HCT116 (cell line): ENCODE measurements around the gene MBD3. TPM values are rescaled to one million over a fixed set of nuclear protein-coding genes. Genes with fewer than 3 reads are reported as not detected.
"Not testable (repeated sequence)": the region's sequence is repeated elsewhere in the genome, so short reads cannot be mapped to it uniquely, and the experiment has no call there.

Experiments used
- ATAC-seq: fragments of 200-7000 bp; cut with Tn5 transposase; 2 replicates; pipeline ENCODE4 v1.9.1; 2020; ENCODE audit warnings: mild to moderate bottlenecking, moderate library complexity
- Bru-seq: library from RNA; stranded (reverse); fragments of 400-500 nt; gene quantifications from one replicate; lab custom pipeline; 2021; lab: Mats Ljungman, UMichigan
- BruChase-seq, 2 experiments: library from RNA; stranded (reverse); fragments of 400-500 nt; gene quantifications; one replicate each; lab custom pipeline; 2021; lab: Mats Ljungman, UMichigan
- BruUV-seq: library from RNA; stranded (reverse); fragments of 400-500 nt; replicated peaks from 2 replicates; lab custom pipeline; 2021; lab: Mats Ljungman, UMichigan
- CTCF ChIA-PET: fragments of 300-600 bp; sonication (Branson Sonifier 250); formaldehyde crosslinking; loops from one replicate; lab custom pipeline; 2021; ENCODE audit warnings: antibody characterized with exemption; lab: Charles Lee
- POLR2A ChIA-PET: fragments of 300-600, 350-600 bp; sonication (Branson Sonifier 250); formaldehyde crosslinking; loops from one replicate; lab custom pipeline; 2021; ENCODE audit warnings: antibody characterized with exemption; lab: Charles Lee
- RAD21 ChIA-PET, 2 experiments: fragments of 300-600 bp; sonication (Branson Sonifier 250); formaldehyde crosslinking; loops; one replicate each; lab custom pipeline; 2023; ENCODE audit warnings: low total read pairs in 2 of 2; ENCODE audit not compliant: uncharacterized antibody in 2 of 2, unreplicated experiment in 2 of 2, low non-redundant PET in 1 of 2; lab: Charles Lee
- DNase-seq: peaks from one replicate; pipeline ENCODE4 v3.0.0-alpha.2; 2010; ENCODE audit warnings: low read depth, low spot score
- H2AFZ ChIP-seq: fragments of 200-600 bp; shearing (Covaris generic), sonication (generic); 2 replicates; pipeline ENCODE4 v1.6.1; 2017; ENCODE audit warnings: low read depth, mixed run types, mixed read lengths, antibody characterized with exemption, low read length; ENCODE audit not compliant: poor library complexity, severe bottlenecking
- H3K27ac ChIP-seq: 2 replicates; pipeline ENCODE4 v1.5.1; 2012; ENCODE audit warnings: low read depth, low read length
- H3K27me3 ChIP-seq: fragments of 200-600 bp; sonication (generic); 2 replicates; pipeline ENCODE4 v1.6.1; 2016; ENCODE audit warnings: mixed run types, low read length, mixed read lengths; ENCODE audit not compliant: insufficient read depth
- H3K36me3 ChIP-seq, 2 experiments: fragments of 200-500 bp in 1 of 2; fragments of 200-600 bp in 1 of 2; sonication (Bioruptor generic) in 1 of 2; sonication (generic) in 1 of 2; 2 replicates each; pipeline versions ENCODE4 v1.5.1 to v1.6.1; 2014 to 2016; ENCODE audit warnings: low read length in 2 of 2, inconsistent platforms in 1 of 2, mixed read lengths in 1 of 2, mixed run types in 1 of 2; ENCODE audit not compliant: insufficient read depth in 2 of 2, control insufficient read depth in 1 of 2
- H3K4me1 ChIP-seq, 2 experiments: fragments of 200-600 bp in 1 of 2; sonication (generic) in 1 of 2; 2 replicates each; pipeline versions ENCODE4 v1.5.1 to v1.6.1; 2012 to 2017; ENCODE audit warnings: low read length in 2 of 2, inconsistent platforms in 1 of 2, mild to moderate bottlenecking in 1 of 2, mixed read lengths in 1 of 2, mixed run types in 1 of 2, moderate library complexity in 1 of 2; ENCODE audit not compliant: insufficient read depth in 2 of 2, control insufficient read depth in 1 of 2
- H3K4me2 ChIP-seq: fragments of 200-600 bp; sonication (generic); 2 replicates; pipeline ENCODE4 v1.6.1; 2017; ENCODE audit warnings: mixed run types, low read length, mixed read lengths
- H3K4me3 ChIP-seq, 2 experiments: fragments of 200-600 bp in 1 of 2; sonication (generic) in 1 of 2; replicated peaks in 1 of 2; 2 replicates each; pipeline ENCODE4 v1.5.1; 2011 to 2016; ENCODE audit warnings: low read length in 2 of 2, control low read depth in 1 of 2, low read depth in 1 of 2, mild to moderate bottlenecking in 1 of 2, mixed read lengths in 1 of 2, mixed run types in 1 of 2
- H3K79me2 ChIP-seq: fragments of 200-600 bp; sonication (generic); 2 replicates; pipeline ENCODE4 v1.6.1; 2017; ENCODE audit warnings: mild to moderate bottlenecking, mixed run types, low read length, moderate library complexity, mixed read lengths; ENCODE audit not compliant: insufficient read depth
- H3K9ac ChIP-seq: fragments of 200-600 bp; sonication (generic); 2 replicates; pipeline ENCODE4 v1.6.1; 2016; ENCODE audit warnings: low read length, mixed read lengths
- H3K9me2 ChIP-seq: fragments of 200-600 bp; sonication (generic), shearing (Covaris generic); 2 replicates; pipeline ENCODE4 v1.6.1; 2017; ENCODE audit warnings: mixed run types, mild to moderate bottlenecking, moderate library complexity; ENCODE audit not compliant: insufficient read depth
- H3K9me3 ChIP-seq, 2 experiments: fragments of 200-500 bp in 1 of 2; fragments of 200-600 bp in 1 of 2; sonication (Bioruptor generic) in 1 of 2; sonication (generic) in 1 of 2; 2 replicates each; pipeline ENCODE4 v1.6.1; 2014 to 2017; ENCODE audit warnings: low read length in 2 of 2, mixed read lengths in 2 of 2, inconsistent platforms in 1 of 2, low read depth in 1 of 2, mild to moderate bottlenecking in 1 of 2, mixed run types in 1 of 2, moderate library complexity in 1 of 2; ENCODE audit not compliant: control insufficient read depth in 1 of 2, insufficient read depth in 1 of 2
- H4K20me1 ChIP-seq: fragments of 200-600 bp; sonication (generic), shearing (Covaris generic); 2 replicates; pipeline ENCODE4 v1.6.1; 2017; ENCODE audit warnings: mixed run types, mild to moderate bottlenecking, moderate library complexity; ENCODE audit not compliant: insufficient read depth
- CEBPB ChIP-seq: IDR thresholded peaks from 2 replicates; pipeline ENCODE4 v1.6.1; 2012; ENCODE audit warnings: low read depth
- EZH2 ChIP-seq: fragments of 200-600 bp; sonication (generic); IDR thresholded peaks from 2 replicates; pipeline ENCODE4 v1.6.1; 2017; ENCODE audit warnings: antibody characterized with exemption, mixed run types
- POLR2A ChIP-seq: IDR thresholded peaks from 2 replicates; pipeline ENCODE4 v1.7.0; 2011; ENCODE audit warnings: borderline replicate concordance; ENCODE audit not compliant: insufficient read depth, insufficient read length; ENCODE audit errors: extremely low read depth
- POLR2AphosphoS5 ChIP-seq: IDR thresholded peaks from 2 replicates; pipeline ENCODE4 v1.6.1; 2011; ENCODE audit warnings: mild to moderate bottlenecking, low read depth, low read length, moderate library complexity
- TCF7L2 ChIP-seq: IDR thresholded peaks from 2 replicates; pipeline ENCODE4 v1.7.0; 2011; ENCODE audit warnings: borderline replicate concordance, inconsistent platforms; ENCODE audit not compliant: insufficient read depth, insufficient read length; ENCODE audit errors: extremely low read depth
- ZNF274 ChIP-seq: fragments of 200-500 bp; sonication (Bioruptor generic); IDR thresholded peaks from 2 replicates; pipeline ENCODE4 v1.6.1; 2014; ENCODE audit warnings: mild to moderate bottlenecking, low read depth, low read length, inconsistent platforms
- intact Hi-C: fragments of 100-400 bp; cut with micrococcal nuclease; formaldehyde crosslinking; loops from 2 replicates; pipeline ENCODE4 v1.10.0; 2022
- long read RNA-seq: library from polyadenylated mRNA; unstranded; transcript quantifications from one replicate; pipeline ENCODE4 v2.0.0, GENCODE V29; 2021; ENCODE audit not compliant: unreplicated experiment
- polyA plus RNA-seq: library from polyadenylated mRNA; unstranded; fragments of >200 nt; gene quantifications from 2 replicates; pipeline ENCODE4 v1.2.1, GENCODE V29; 2012; ENCODE audit warnings: missing spikeins
- total RNA-seq: library from RNA; stranded (reverse); gene quantifications from one replicate; pipeline ENCODE4 v1.2.1, GENCODE V29; 2021; ENCODE audit not compliant: unreplicated experiment
- TF ChIP-seq, protein P1 (sequence below): IDR thresholded peaks from 2 replicates; pipeline ENCODE4 v1.6.1; 2011; ENCODE audit warnings: mild to moderate bottlenecking, low read length, moderate library complexity; ENCODE audit not compliant: insufficient replicate concordance; ENCODE audit errors: extremely low read depth

MBD3 gene, protein sequence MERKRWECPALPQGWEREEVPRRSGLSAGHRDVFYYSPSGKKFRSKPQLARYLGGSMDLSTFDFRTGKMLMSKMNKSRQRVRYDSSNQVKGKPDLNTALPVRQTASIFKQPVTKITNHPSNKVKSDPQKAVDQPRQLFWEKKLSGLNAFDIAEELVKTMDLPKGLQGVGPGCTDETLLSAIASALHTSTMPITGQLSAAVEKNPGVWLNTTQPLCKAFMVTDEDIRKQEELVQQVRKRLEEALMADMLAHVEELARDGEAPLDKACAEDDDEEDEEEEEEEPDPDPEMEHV
- total RNA-seq (85.7 TPM), Bru-seq, nascent RNA (percentile 58 among the genes with signal in this experiment), BruChase-seq, experiment 1, labeled RNA remaining after a 6-hour chase (percentile 90 among the genes with signal in this experiment), BruChase-seq, experiment 2, labeled RNA remaining after a 2-hour chase (percentile 81 among the genes with signal in this experiment)
- polyA plus RNA-seq: 47.8 and 52.2 TPM in 2 replicates
- long read RNA-seq, full-length matches to known transcripts: 137 of 205 reads
- long read RNA-seq, partial matches to known transcripts: 37 of 205 reads
- long read RNA-seq, other reads (novel, unspliced or antisense): 31 of 205 reads

DNA sequence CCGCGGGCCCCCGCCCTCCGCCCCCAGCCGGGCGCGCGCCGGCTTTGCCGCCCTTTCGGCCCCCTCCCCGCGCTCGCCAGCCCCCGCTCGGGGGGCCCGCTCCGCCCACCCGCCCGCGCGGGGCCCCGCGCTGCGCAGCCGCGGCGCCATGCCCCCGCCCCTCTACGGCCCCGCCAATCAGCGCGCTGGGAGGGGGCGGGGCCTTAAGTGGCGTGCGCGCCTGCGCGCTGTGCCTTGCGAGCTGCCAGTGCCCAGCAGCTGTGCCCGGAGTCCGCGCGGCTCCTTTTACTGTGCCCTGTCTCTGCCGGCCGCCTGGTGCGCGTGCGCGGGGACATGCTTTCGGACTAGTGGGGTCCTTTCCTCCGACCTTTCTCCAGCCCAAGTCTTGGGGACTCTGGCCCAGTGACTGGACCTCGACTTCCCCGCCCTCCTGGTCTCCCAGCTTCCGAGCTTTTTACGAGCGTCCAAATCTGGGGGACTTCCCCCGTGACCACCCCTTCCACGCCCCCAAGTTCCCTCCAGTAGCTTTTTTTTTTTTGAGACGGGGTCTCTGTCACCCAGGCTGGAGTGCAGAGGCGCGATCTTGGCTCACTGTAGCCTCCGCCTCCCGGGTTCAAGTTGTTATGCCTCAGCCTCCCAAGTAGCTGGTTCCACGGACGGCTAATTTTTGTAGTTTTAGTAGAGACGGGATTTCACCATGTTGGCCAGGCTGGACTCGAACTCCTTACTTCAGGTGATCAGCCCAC is at the start of gene MBD3:
TSS of gene MBD3 (minus strand) at position 111 of the 746 bp plus-strand sequence. CDS start 234 bp downstream, outside the sequence.
- Histone ChIP-seq H3K36me3 (peaks cover 13 to 18% of the 10 kb centered on the region in 2 experiments; a peak in 3 of 4 replicates), H3K79me2 (peaks cover 48% of the 10 kb centered on the region), H3K4me2 (peak within 1 kb of the TSS; percentile 94), H3K4me1 (peaks cover 19 to 43% of the 10 kb centered on the region in 2 experiments), H3K27ac (peak within 1 kb of the TSS; percentile 100), H3K4me3 (peak within 1 kb of the TSS; percentile 87 to 96), H4K20me1 (no peaks in the 10 kb centered on the region), H3K9ac (peak within 1 kb of the TSS; percentile 98), H3K27me3 (no peaks in the 10 kb centered on the region), H3K9me2 (no peaks in the 10 kb centered on the region), H3K9me3 (no peaks in the 10 kb centered on the region), H2AFZ (no peak within 1 kb of the TSS)
- TF ChIP-seq CEBPB (no peak), TCF7L2 (peak; percentile 79), POLR2A (peak; percentile 68), ZNF274 (no peak), POLR2AphosphoS5 (peak; percentile 67), EZH2 (no peak)
- TF ChIP-seq, protein P1, sequence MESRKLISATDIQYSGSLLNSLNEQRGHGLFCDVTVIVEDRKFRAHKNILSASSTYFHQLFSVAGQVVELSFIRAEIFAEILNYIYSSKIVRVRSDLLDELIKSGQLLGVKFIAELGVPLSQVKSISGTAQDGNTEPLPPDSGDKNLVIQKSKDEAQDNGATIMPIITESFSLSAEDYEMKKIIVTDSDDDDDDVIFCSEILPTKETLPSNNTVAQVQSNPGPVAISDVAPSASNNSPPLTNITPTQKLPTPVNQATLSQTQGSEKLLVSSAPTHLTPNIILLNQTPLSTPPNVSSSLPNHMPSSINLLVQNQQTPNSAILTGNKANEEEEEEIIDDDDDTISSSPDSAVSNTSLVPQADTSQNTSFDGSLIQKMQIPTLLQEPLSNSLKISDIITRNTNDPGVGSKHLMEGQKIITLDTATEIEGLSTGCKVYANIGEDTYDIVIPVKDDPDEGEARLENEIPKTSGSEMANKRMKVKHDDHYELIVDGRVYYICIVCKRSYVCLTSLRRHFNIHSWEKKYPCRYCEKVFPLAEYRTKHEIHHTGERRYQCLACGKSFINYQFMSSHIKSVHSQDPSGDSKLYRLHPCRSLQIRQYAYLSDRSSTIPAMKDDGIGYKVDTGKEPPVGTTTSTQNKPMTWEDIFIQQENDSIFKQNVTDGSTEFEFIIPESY: no peak
- POLR2A ChIA-PET: interaction anchor here (1.0 to 1.3 kb wide), 2 partner anchors 11 to 12 kb away, joined by 3 read pairs; partner anchors contain the start of gene UQCR11
- RAD21 ChIA-PET: interaction anchor here in 1 of 2 experiments (0.6 to 0.7 kb wide), 2 partner anchors 47 to 1694 kb away, joined by 5 to 10 read pairs; no protein-coding TSS in a partner anchor
- DNase-seq (peak; percentile 84), ATAC-seq (peak; percentile 84)
- CTCF ChIA-PET: interaction anchor here (0.6 to 1.4 kb wide), 5 partner anchors 15 to 245 kb away, joined by 3 to 5 read pairs (median 3); no protein-coding TSS in a partner anchor
- intact Hi-C loops: no loop called here
- TSS peak; percentile 56 for BruUV-seq

DNA sequence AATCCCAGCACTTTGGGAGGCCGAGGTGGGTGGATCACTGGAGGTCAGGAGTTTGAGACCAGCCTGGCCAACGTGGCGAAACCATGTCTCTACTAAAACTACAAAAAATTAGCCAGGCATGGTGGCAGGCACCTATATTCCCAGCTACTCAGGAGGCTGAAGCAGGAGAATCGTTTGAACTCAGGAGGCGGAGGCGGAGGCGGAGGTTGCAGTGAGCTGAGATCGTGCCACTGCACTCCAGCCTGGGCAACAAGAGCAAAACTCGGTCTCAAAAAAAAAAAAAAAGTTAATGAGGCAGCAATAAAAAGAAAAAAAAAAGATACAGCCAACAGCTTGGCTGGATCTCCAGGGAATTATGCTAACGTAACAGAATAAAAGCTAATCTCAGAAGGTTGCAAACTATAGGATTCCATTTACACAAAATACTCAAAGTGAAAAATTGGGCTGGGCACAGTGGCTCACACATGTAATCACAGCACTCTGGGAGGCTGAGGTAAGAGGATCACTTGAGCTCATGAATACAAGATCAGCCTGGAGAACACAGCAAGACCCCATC is 48.3 kb upstream of the MBD3 start:
- POLR2A ChIA-PET, RAD21 ChIA-PET, intact Hi-C loops, H3K4me1 ChIP-seq, H4K20me1 ChIP-seq, BruUV-seq, CTCF ChIA-PET, ATAC-seq, H3K4me3 ChIP-seq, H3K4me2 ChIP-seq, H3K9ac ChIP-seq, H3K27me3 ChIP-seq, H3K9me3 ChIP-seq, H2AFZ ChIP-seq, H3K9me2 ChIP-seq, H3K27ac ChIP-seq, DNase-seq: not testable (repeated sequence)
- Histone ChIP-seq H3K79me2 (peaks cover 88% of the 10 kb centered on the region), H3K36me3 (peaks cover 29 to 46% of the 10 kb centered on the region in 2 experiments)
